ENCODE data around the gene COL9A2. TPM values are rescaled to one million over a fixed set of nuclear protein-coding genes. Genes with fewer than 3 reads are reported as not detected.

Gene COL9A2
- total RNA-seq, 4 donors from 2014 or later, result 5.4 to 43.0 (median 14.6) TPM

- TF ChIP-seq POLR2A (IDR thresholded peaks at IDR 0.05) (no peak), POLR2AphosphoS5 (IDR thresholded peaks at IDR 0.05) (no peak), EP300 (IDR thresholded peaks at IDR 0.05; ENCODE audit: low read depth) (no peak), CTCF (IDR thresholded peaks at IDR 0.05) (no peak)
- intact Hi-C loops (cut with DNase I; ENCODE audit: low total_unique reads) (loop anchor here (10.0 kb wide), 2 partner anchors 93 to 157 kb away; no protein-coding TSS in a partner anchor), in situ Hi-C loops (cut with MboI; ENCODE audit: low pct_ligation_motif_present in 1 of 4, low pct_unique_long_range_greater_than_20kb in 1 of 4, low sequenced_read_pairs in 3 of 4) (no loop called here)
- Histone ChIP-seq H3K9me3 (no peaks in the 10 kb centered on the region), H3K27ac (no peak overlapping the region), H3K4me3 (no peak overlapping the region), H3K36me3 (no peaks in the 10 kb centered on the region), H3K27me3 (peaks cover 19% of the 10 kb centered on the region), H3K4me1 (peaks cover 9 to 29% (median 19%) of the 10 kb centered on the region in 4 donors)
- 87% methylated on average over 4 of the region's 5 CpGs; no CpG with 5 or more reads in 1 of the 2 donors for WGBS, 2 donors (ENCODE audit: low coverage in 1 of 2)
- no peak for DNase-seq
Measured at GRCh38 chr1:40311692-40312091, 5.4 kb downstream of the COL9A2 start.

GRCh38 chr1:40310983-40311642 lies 6.0 kb downstream of the COL9A2 start:
- Histone ChIP-seq H3K4me3 (no peak overlapping the region), H3K4me1 (peaks cover 6 to 23% (median 14%) of the 10 kb centered on the region in 4 donors), H3K27me3 (peaks cover 13% of the 10 kb centered on the region), H3K36me3 (no peaks in the 10 kb centered on the region), H3K27ac (no peak overlapping the region), H3K9me3 (no peaks in the 10 kb centered on the region)
- in situ Hi-C loops (cut with MboI; ENCODE audit: low pct_ligation_motif_present in 1 of 4, low pct_unique_long_range_greater_than_20kb in 1 of 4, low sequenced_read_pairs in 3 of 4) (no loop called here), intact Hi-C loops (cut with DNase I; ENCODE audit: low total_unique reads) (loop anchor here (10.0 kb wide), 2 partner anchors 94 to 156 kb away; no protein-coding TSS in a partner anchor)
- 88% methylated on average over 22 of the region's 22 CpGs; no CpG with 5 or more reads in 1 of the 2 donors for WGBS, 2 donors (ENCODE audit: low coverage in 1 of 2)
- TF ChIP-seq POLR2AphosphoS5 (IDR thresholded peaks at IDR 0.05), result no peak
- TF ChIP-seq CTCF (IDR thresholded peaks at IDR 0.05), result no peak
- no peak for TF ChIP-seq EP300 (IDR thresholded peaks at IDR 0.05; ENCODE audit: low read depth)
- TF ChIP-seq POLR2A (IDR thresholded peaks at IDR 0.05), result no peak
- DNase-seq, result no peak

GRCh38 chr1:40310129-40310461 lies 7.0 kb downstream of the COL9A2 start:
- Histone ChIP-seq H3K27me3 (peaks cover 5% of the 10 kb centered on the region), H3K9me3 (no peaks in the 10 kb centered on the region), H3K4me3 (no peak overlapping the region), H3K27ac (no peak overlapping the region), H3K36me3 (no peaks in the 10 kb centered on the region), H3K4me1 (peaks cover 0 to 13% (median 6%) of the 10 kb centered on the region in 4 donors)
- WGBS, 2 donors (ENCODE audit: low coverage in 1 of 2), result 86% methylated on average over 2 of the region's 2 CpGs; no CpG with 5 or more reads in 1 of the 2 donors
- in situ Hi-C loops (cut with MboI; ENCODE audit: low pct_ligation_motif_present in 1 of 4, low pct_unique_long_range_greater_than_20kb in 1 of 4, low sequenced_read_pairs in 3 of 4), result no loop called here
- no peak for DNase-seq
- TF ChIP-seq POLR2AphosphoS5 (IDR thresholded peaks at IDR 0.05), result no peak
- TF ChIP-seq CTCF (IDR thresholded peaks at IDR 0.05), result no peak
- TF ChIP-seq POLR2A (IDR thresholded peaks at IDR 0.05), result no peak
- intact Hi-C loops (cut with DNase I; ENCODE audit: low total_unique reads), result loop anchor here (10.0 kb wide), 2 partner anchors 95 to 155 kb away; no protein-coding TSS in a partner anchor

- intact Hi-C loops (cut with DNase I; ENCODE audit: low total_unique reads), result loop anchor here (10.0 kb wide), 2 partner anchors 95 to 155 kb away; no protein-coding TSS in a partner anchor
Measured at GRCh38 chr1:40309374-40310128, 7.5 kb downstream of the COL9A2 start.

More at GRCh38 chr1:40309374-40310128, 7.5 kb downstream of the COL9A2 start:
- Histone ChIP-seq H3K9me3 (no peaks in the 10 kb centered on the region), H3K27ac (no peak overlapping the region), H3K27me3 (no peaks in the 10 kb centered on the region), H3K4me1 (peaks cover 0 to 10% (median 4%) of the 10 kb centered on the region in 4 donors), H3K36me3 (no peaks in the 10 kb centered on the region), H3K4me3 (no peak overlapping the region)
- in situ Hi-C loops (cut with MboI; ENCODE audit: low pct_ligation_motif_present in 1 of 4, low pct_unique_long_range_greater_than_20kb in 1 of 4, low sequenced_read_pairs in 3 of 4), result no loop called here
- TF ChIP-seq POLR2AphosphoS5 (IDR thresholded peaks at IDR 0.05) (no peak), POLR2A (IDR thresholded peaks at IDR 0.05) (no peak)
- 91 to 92% methylated on average over 2 to 8 of the region's 8 CpGs for WGBS, 2 donors (ENCODE audit: low coverage in 1 of 2)
- no peak for DNase-seq
